Measurements from ENCODE around the gene ENPP3.
"Not testable (repeated sequence)": the region's sequence is repeated elsewhere in the genome, so short reads cannot be mapped to it uniquely, and the experiment has no call there.

Gene ENPP3

DNA sequence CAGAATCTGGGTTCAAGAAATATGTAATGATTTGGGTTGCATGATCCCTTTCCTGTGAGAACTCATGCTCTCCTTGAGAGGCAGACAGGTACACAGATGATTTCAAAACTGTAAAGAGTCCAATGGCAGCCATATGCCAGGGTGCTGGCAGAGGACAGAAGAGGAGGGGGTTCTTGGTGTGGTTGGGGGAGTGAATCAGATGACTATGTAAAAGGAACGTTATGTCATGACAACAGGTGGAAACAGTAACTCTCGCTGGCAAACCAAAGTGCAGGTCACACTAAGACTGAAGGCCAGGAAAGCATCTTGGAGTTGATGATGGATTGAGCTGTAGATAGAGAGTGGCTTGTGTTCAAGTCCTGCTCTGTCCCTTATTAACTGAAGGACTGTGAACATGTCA lies 43.8 kb downstream of the ENPP3 start:
- no peak for FAIRE-seq
- no peak for DNase-seq (ENCODE audit: extremely low spot score, insufficient read length, low read depth)

GRCh38 chr6:131681585-131681984 lies 44.5 kb downstream of the ENPP3 start:
- no peak for FAIRE-seq

GRCh38 chr6:131682442-131682841 lies 45.3 kb downstream of the ENPP3 start:
- FAIRE-seq = no peak
- DNase-seq (ENCODE audit: extremely low spot score, insufficient read length, low read depth) = no peak

More at GRCh38 chr6:131681585-131681984, 44.5 kb downstream of the ENPP3 start:
- DNase-seq (ENCODE audit: extremely low spot score, insufficient read length, low read depth) = no peak

GRCh38 chr6:131683479-131683878 lies 46.4 kb downstream of the ENPP3 start:
- DNase-seq (ENCODE audit: extremely low spot score, insufficient read length, low read depth) (no peak), FAIRE-seq (peak; percentile 75)

GRCh38 chr6:131685266-131685780 lies 48.2 kb downstream of the ENPP3 start:
- peak; percentile 63 for FAIRE-seq
- DNase-seq (ENCODE audit: extremely low spot score, insufficient read length, low read depth) = no peak

DNA sequence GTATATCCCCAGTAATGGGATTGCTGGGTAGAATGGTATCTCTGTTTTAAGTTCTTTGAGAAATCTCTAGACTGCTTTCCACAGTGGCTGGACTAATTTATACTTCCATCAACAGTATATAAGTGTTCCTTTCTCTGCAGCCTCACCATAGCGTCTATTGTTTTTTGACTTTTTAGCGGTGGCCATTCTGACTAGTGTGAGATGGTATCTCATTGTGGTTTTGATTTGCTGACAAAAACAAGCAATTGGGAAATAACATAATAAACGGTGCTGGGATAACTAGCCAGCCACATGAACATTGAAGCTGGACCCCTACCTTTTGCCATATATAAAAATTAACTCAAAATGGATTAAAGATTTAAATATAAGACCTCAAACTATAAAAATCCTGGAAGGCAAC lies 49.9 kb downstream of the ENPP3 start:
- FAIRE-seq = no peak

DNA sequence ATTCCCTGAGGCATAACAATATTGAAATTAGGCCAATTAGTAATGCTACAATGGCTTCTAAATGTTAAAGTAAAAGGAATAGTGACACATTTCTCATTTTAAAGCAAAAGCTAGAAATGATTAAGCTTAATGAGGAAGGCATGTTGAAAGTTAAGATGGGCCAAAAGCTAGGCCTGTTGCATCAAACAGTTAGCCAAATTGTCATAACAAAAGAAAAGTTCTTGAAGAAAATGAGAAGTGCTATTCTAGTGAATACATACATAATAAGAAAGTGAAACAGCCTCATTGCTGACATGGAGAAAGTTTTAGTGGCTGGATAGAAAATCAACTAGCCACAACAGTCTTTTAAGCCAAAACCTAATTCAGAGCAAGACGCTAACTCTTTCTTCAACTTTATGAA lies 51.2 kb downstream of the ENPP3 start:
- peak; percentile 92 for FAIRE-seq
- DNase-seq (ENCODE audit: extremely low spot score, insufficient read length, low read depth) = no peak

More for the DNA sequence above, 49.9 kb downstream of the ENPP3 start:
- DNase-seq (ENCODE audit: extremely low spot score, insufficient read length, low read depth) = no peak

GRCh38 chr6:131692031-131692430 lies 54.9 kb downstream of the ENPP3 start:
- DNase-seq (ENCODE audit: extremely low spot score, insufficient read length, low read depth) (no peak), FAIRE-seq (no peak)

DNA sequence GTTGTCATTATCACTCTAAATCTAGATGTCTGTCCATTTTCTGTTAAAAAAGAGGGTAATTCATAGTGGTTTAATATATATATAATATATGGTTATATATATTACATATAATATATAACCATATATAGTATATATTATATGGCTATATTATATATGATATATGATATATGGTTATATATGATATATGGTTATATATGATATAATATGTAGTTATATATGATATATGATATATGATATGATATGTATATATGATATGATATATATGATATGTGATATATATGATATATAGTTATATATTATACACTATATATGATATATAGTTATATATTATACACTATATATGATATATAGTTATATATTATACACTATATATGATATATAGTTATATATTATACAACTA lies 55.5 kb downstream of the ENPP3 start:
- FAIRE-seq = no peak
- no peak for DNase-seq (ENCODE audit: extremely low spot score, insufficient read length, low read depth)

GRCh38 chr6:131693384-131693783 lies 56.3 kb downstream of the ENPP3 start:
- DNase-seq (ENCODE audit: extremely low spot score, insufficient read length, low read depth) = no peak
- FAIRE-seq = no peak

DNA sequence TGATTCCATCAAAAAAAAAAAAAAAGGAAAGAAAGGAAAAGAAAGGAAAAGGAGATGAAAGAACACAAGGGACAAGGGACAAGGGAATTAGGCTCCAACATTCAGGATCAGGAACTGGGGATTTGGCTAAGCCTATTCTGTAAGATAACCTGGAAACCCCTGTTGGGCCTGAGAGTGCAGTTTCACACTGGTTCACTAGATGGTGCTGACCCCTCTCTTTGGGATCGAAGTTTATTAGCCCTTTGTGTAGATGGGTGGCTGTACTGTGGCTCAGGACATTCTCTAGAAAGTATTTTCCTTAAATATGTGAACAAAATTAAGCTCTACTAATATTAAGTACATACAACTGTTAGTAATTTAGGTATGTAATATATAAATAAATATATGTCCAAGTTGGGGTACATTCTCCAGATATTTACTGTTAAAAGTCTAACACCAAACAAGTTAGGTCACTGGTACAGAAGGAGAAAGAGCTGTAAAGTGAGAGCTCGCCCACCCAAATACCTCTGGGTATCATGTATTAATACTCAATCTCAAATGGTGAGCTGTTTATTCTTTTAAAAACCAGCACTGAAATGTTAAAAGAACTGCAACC lies 57.8 kb downstream of the ENPP3 start:
- FAIRE-seq = no peak
- DNase-seq (ENCODE audit: extremely low spot score, insufficient read length, low read depth) = no peak

DNA sequence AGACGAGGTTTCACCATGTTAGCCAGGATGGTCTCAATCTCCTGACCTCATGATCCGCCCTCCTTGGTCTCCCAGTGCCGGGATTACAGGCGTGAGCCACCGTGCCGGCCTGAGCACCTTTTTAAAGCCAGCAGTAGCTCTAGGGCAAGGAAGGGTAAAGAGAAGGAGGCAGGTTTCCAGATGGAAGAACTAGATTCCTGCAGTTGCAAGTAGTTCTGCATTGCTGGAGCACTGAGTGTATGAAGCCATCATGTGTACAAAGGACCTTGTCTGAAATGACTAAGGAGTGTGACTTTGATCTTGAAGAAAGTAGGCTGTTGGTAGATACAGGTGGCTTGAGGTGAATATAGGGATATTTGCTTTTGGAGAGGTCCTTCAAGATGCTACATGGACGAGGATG lies 59.9 kb downstream of the ENPP3 start:
- FAIRE-seq (no peak), DNase-seq (ENCODE audit: extremely low spot score, insufficient read length, low read depth) (no peak)

DNA sequence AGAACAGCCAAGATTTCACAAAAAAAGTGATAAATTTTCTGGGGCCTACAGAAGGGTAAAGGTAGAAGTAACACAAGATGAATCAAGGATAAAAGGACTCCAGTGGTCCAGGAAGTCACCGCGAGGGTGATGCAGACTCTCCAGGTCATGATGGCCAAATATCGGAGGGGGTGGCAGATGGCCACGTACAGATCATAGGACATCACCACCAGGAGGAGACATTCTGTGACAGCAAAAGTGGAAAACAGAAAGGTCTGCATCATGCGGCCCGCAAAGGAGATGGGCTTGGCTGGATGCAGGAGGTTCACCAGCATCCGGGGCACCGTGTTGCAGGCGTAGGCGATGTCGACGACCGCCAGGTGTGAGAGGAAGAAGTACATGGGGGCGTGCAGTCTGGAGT lies 63.7 kb downstream of the ENPP3 start:
- DNase-seq (ENCODE audit: extremely low spot score, insufficient read length, low read depth); FAIRE-seq: not testable (repeated sequence)

DNA sequence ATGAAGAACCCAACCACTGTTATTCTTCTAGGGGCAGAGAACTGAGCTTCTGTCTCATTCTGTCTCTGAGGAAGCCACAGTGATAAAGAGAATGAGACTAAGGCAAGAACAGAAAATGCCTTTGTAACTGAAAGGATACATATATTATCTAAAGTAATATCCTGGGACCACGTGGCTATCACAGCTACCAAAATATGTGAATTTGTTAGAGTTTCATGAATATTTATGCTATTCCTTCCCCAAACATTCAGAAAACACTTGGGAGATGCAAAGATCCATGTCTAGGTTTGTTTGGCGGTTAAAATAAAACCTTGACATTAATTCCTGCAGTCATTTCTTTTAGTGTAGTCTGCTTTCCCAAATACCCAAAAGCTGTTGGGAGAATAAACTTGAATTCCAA lies 66.8 kb downstream of the ENPP3 start:
- FAIRE-seq; DNase-seq (ENCODE audit: extremely low spot score, insufficient read length, low read depth): not testable (repeated sequence)

DNA sequence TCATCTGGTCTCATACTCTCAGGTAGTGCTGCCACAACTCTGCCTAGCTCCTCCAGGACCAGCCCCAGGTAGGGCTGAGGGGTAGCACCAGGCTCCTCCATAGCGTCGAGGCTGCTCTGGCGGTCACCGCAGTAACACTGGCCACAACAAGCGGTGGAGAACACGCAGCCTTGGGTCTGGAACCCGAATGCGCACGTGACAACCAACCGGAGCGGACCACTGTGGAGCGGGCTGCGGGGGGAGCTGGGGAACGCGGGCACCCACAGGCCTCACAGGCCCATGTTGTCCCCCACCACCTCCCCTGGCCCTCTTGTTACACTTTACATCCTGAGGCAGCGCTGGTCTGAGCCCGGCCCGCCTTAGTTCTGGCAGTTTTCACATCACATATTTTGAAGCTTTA lies 73.8 kb downstream of the ENPP3 start, which contains the start of gene CTAGE9:
Gene CTAGE9, minus strand, starts transcription at position 101 of the 400 bp plus-strand sequence. Its CDS starts 0 bp downstream, at position 101.
- not testable (repeated sequence) for FAIRE-seq; DNase-seq (ENCODE audit: extremely low spot score, insufficient read length, low read depth)

DNA sequence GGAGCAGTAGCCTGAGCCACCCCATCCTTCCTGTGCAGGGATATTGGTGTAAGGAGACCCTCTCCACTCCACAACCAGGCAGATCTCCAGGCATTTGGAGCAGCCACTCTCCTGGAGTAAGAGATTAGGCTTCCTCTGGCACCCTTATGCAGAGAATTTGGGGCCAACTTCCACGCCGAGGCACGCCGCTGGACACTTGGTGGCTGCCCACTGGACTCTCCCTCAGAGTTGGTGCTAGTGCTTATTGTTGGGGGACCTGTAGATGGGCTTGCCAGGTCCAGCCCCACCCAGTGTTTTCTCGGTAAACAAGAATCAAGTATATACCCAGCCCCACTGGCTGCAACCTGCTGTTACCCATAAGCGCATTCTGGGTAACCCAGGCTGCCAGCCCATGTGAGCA lies 78.5 kb downstream of the ENPP3 start:
- not testable (repeated sequence) for FAIRE-seq

DNA sequence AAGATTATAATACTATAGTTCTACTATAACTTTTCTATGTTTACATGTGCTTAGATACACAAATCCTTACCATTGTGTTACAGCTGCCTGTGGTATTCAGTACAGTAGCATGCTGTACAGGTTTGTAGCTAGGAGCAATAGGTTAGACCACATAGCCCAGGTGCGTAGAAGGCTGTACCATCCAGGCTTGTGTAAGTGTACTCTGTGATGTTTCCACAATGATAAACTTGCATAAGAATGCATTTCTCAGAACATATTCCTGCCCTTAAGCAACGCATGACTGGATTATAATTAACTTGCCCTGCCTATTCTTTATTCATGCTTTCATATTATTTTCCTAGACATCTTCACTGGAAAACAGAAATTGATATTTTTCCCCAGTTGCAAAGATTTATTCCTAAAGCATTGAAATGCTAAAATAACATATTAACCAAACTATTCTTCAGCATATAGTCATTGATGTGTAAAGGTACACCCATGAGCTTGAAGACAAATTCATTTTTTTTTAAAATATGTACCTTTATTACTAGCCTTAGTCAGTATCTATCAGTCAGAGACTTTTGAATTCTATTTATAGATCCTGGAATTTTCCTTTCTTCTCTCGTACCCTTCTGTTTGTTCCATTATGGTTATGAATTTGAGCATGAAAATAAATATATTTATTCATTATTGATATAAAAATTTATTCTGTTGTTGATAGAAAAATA lies 80.9 kb downstream of the ENPP3 start:
- no peak for FAIRE-seq
- DNase-seq (ENCODE audit: extremely low spot score, insufficient read length, low read depth) = no peak

More for the DNA sequence above, 78.5 kb downstream of the ENPP3 start:
- DNase-seq (ENCODE audit: extremely low spot score, insufficient read length, low read depth) = not testable (repeated sequence)

GRCh38 chr6:131721161-131721560 lies 84.1 kb downstream of the ENPP3 start:
- no peak for FAIRE-seq
- DNase-seq (ENCODE audit: extremely low spot score, insufficient read length, low read depth) = no peak

- no peak for FAIRE-seq
- no peak for DNase-seq (ENCODE audit: extremely low spot score, insufficient read length, low read depth)
These were observed 87.0 kb downstream of the ENPP3 start for GRCh38 chr6:131724114-131724513.

GRCh38 chr6:131727467-131727866 lies 90.4 kb downstream of the ENPP3 start:
- FAIRE-seq (no peak), DNase-seq (ENCODE audit: extremely low spot score, insufficient read length, low read depth) (no peak)

GRCh38 chr6:131727868-131728267 lies 90.8 kb downstream of the ENPP3 start:
- no peak for DNase-seq (ENCODE audit: extremely low spot score, insufficient read length, low read depth)

More at GRCh38 chr6:131727868-131728267, 90.8 kb downstream of the ENPP3 start:
- no peak for FAIRE-seq
